A549 (cell line): ENCODE measurements around the gene MAN1C1. TPM values are rescaled to one million over a fixed set of nuclear protein-coding genes. Genes with fewer than 3 reads are reported as not detected.

Experiments
- ATAC-seq, 2 experiments: fragments of 200-7000 bp in 1 of 2; fragments of >200 bp in 1 of 2; cut with Nextera tagmentation in 1 of 2; cut with Tn5 transposase in 1 of 2; 3 replicates each; pipeline versions ENCODE4 v1.8.0 to v1.9.1; 2018 to 2020; ENCODE audit warnings: mild to moderate bottlenecking in 1 of 2, moderate library complexity in 1 of 2
- CTCF ChIA-PET: fragments of 300-600 bp; sonication (Branson Sonifier 250); formaldehyde crosslinking; extraction: SDS; loops from one replicate; lab custom pipeline; 2021; ENCODE audit warnings: antibody characterized with exemption, inconsistent platforms; lab: Yijun Ruan, JAX
- POLR2A ChIA-PET: fragments of 350-600 bp; formaldehyde crosslinking; extraction: SDS; loops from one replicate; lab custom pipeline; 2021; ENCODE audit warnings: antibody characterized with exemption, inconsistent platforms; lab: Yijun Ruan, JAX
- DNase-seq, 2 experiments: peaks; one replicate each; pipeline versions ENCODE4 v3.0.0 to v3.0.0-alpha.2; 2011 to 2016; ENCODE audit warnings: low read depth in 1 of 2, low spot score in 1 of 2
- FAIRE-seq: peaks from 2 replicates; lab custom pipeline; 2011; peaks lifted over from hg19 to GRCh38; lab: Jason Lieb, UNC
- H3K27ac ChIP-seq, 2 experiments: fragments of >200 bp; sonication (Bioruptor Twin); formaldehyde crosslinking; 3 replicates each; pipeline ENCODE4 v1.5.1; 2016 to 2017
- H3K4me1 ChIP-seq: fragments of >200 bp; sonication (Bioruptor Twin); formaldehyde crosslinking; 3 replicates; pipeline ENCODE4 v1.6.1; 2016
- H3K4me2 ChIP-seq: fragments of >200 bp; sonication (Bioruptor Twin); formaldehyde crosslinking; 3 replicates; pipeline ENCODE4 v1.6.1; 2016
- H3K4me3 ChIP-seq: fragments of >200 bp; sonication (Bioruptor Twin); formaldehyde crosslinking; 3 replicates; pipeline ENCODE4 v1.5.1; 2016
- H3K9me3 ChIP-seq: fragments of >200 bp; sonication (Bioruptor Twin); formaldehyde crosslinking; 3 replicates; pipeline ENCODE4 v1.6.1; 2016
- CHD2 ChIP-seq: fragments of 150-350 bp; IDR thresholded peaks from 2 replicates; pipeline ENCODE4 v1.6.1; 2014; ENCODE audit warnings: low read length; ENCODE audit not compliant: partially characterized antibody
- CTCF ChIP-seq: fragments of >200 bp; sonication (Bioruptor Twin); formaldehyde crosslinking; IDR thresholded peaks from 3 replicates; pipeline ENCODE4 v1.5.1; 2016
- EP300 ChIP-seq, 2 experiments: fragments of >200 bp; sonication (Bioruptor Twin); formaldehyde crosslinking; IDR thresholded peaks; 2 replicates in 1 of 2; 3 replicates in 1 of 2; pipeline ENCODE4 v1.6.1; 2016 to 2017
- HES2 ChIP-seq: fragments of >200 bp; sonication (Bioruptor Twin); formaldehyde crosslinking; IDR thresholded peaks from 2 replicates; pipeline ENCODE4 v1.6.1; 2016
- HMGXB4 ChIP-seq: fragments of 250-450 bp; sonication (Bioruptor Pico); IDR thresholded peaks from 2 replicates; pipeline ENCODE4 v1.5.0; 2021; ENCODE audit warnings: mild to moderate bottlenecking, moderate library complexity, borderline replicate concordance
- KDM1A ChIP-seq: fragments of 200-600 bp; sonication (generic); IDR thresholded peaks from 2 replicates; pipeline ENCODE4 v1.6.1; 2016; ENCODE audit warnings: low read depth, mild to moderate bottlenecking
- PHF8 ChIP-seq: fragments of 200-600 bp; sonication (generic); IDR thresholded peaks from 2 replicates; pipeline ENCODE4 v1.6.1; 2016; ENCODE audit warnings: low read depth, mild to moderate bottlenecking, antibody characterized with exemption, moderate library complexity, borderline replicate concordance
- RCOR1 ChIP-seq: fragments of 150-350 bp; IDR thresholded peaks from 2 replicates; pipeline ENCODE4 v1.6.1; 2014; ENCODE audit warnings: antibody characterized with exemption, low read length, low read depth
- ZFP36 ChIP-seq: fragments of 450-650 bp; IDR thresholded peaks from 2 replicates; pipeline ENCODE4 v1.6.1; 2014; ENCODE audit warnings: borderline replicate concordance; ENCODE audit not compliant: partially characterized antibody
- ZNF302 ChIP-seq: fragments of 250-450 bp; sonication (Bioruptor Pico); IDR thresholded peaks from 2 replicates; pipeline ENCODE4 v1.9.0; 2021; ENCODE audit warnings: inconsistent platforms, mild to moderate bottlenecking, moderate library complexity
- WGBS: methylation state at CpG from one replicate; pipeline ENCODE4 v1.1.6; 2017; ENCODE audit errors: missing lambda C conversion rate; 5-methylcytosine and 5-hydroxymethylcytosine counted together
- polyA plus RNA-seq, 4 experiments: library from polyadenylated mRNA; depleted of rRNA in 3 of 4; stranded (reverse); fragments of >200 nt; fragmentation: RNase III in 1 of 4; extraction: RNeasy Plus Mini Kit Qiagen cat#74134 plus additional on column Dnase treatment in 1 of 4; gene quantifications; 2 replicates in 3 of 4; 3 replicates in 1 of 4; pipeline ENCODE4 v1.2.3, GENCODE V29; 2011 to 2017
- TF ChIP-seq, protein P1 (sequence below): fragments of 200-600 bp; sonication (generic); IDR thresholded peaks from 2 replicates; pipeline ENCODE4 v1.6.1; 2016; ENCODE audit warnings: antibody characterized with exemption, mild to moderate bottlenecking, moderate library complexity
- TF ChIP-seq, protein P2 (sequence below): IDR thresholded peaks from 2 replicates; pipeline ENCODE4 v1.6.1; 2012; ENCODE audit warnings: low read depth, borderline replicate concordance

MAN1C1 gene
- polyA plus RNA-seq, 2 of the 4 experiments (the other 2 are of a cell fraction), result 0.22 to 0.27 TPM

DNA sequence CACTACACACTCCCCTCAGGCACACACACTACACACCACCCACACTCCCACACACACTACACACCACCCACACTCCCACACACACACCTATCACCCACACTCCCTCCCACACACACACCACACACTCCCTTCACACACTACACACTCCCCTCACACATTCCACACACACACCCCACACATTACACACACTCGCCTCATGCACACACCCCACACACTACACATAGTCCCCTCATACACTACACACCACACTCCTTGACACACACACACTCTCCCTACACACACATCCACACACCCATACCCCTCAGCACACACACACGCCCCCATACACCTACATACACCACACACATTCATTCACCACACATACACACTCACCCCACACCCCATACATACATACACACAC, 152.4 kb downstream of the MAN1C1 start:
- ChIA-PET POLR2A (no interaction called here), CTCF (no interaction called here)
- TF ChIP-seq HMGXB4 (CRISPR knock-in tag), result no peak
- TF ChIP-seq, protein P1, sequence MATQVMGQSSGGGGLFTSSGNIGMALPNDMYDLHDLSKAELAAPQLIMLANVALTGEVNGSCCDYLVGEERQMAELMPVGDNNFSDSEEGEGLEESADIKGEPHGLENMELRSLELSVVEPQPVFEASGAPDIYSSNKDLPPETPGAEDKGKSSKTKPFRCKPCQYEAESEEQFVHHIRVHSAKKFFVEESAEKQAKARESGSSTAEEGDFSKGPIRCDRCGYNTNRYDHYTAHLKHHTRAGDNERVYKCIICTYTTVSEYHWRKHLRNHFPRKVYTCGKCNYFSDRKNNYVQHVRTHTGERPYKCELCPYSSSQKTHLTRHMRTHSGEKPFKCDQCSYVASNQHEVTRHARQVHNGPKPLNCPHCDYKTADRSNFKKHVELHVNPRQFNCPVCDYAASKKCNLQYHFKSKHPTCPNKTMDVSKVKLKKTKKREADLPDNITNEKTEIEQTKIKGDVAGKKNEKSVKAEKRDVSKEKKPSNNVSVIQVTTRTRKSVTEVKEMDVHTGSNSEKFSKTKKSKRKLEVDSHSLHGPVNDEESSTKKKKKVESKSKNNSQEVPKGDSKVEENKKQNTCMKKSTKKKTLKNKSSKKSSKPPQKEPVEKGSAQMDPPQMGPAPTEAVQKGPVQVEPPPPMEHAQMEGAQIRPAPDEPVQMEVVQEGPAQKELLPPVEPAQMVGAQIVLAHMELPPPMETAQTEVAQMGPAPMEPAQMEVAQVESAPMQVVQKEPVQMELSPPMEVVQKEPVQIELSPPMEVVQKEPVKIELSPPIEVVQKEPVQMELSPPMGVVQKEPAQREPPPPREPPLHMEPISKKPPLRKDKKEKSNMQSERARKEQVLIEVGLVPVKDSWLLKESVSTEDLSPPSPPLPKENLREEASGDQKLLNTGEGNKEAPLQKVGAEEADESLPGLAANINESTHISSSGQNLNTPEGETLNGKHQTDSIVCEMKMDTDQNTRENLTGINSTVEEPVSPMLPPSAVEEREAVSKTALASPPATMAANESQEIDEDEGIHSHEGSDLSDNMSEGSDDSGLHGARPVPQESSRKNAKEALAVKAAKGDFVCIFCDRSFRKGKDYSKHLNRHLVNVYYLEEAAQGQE, result no peak
- ATAC-seq, result no peak
- Histone ChIP-seq H3K4me1 (peaks cover 21% of the 10 kb centered on the region), H3K4me2 (no peak overlapping the region), H3K27ac (no peak overlapping the region), H3K9me3 (no peaks in the 10 kb centered on the region), H3K4me3 (no peak overlapping the region)
- no peak for DNase-seq
- no peak for FAIRE-seq
- 79% methylated on average over 2 of the region's 2 CpGs for WGBS

DNA sequence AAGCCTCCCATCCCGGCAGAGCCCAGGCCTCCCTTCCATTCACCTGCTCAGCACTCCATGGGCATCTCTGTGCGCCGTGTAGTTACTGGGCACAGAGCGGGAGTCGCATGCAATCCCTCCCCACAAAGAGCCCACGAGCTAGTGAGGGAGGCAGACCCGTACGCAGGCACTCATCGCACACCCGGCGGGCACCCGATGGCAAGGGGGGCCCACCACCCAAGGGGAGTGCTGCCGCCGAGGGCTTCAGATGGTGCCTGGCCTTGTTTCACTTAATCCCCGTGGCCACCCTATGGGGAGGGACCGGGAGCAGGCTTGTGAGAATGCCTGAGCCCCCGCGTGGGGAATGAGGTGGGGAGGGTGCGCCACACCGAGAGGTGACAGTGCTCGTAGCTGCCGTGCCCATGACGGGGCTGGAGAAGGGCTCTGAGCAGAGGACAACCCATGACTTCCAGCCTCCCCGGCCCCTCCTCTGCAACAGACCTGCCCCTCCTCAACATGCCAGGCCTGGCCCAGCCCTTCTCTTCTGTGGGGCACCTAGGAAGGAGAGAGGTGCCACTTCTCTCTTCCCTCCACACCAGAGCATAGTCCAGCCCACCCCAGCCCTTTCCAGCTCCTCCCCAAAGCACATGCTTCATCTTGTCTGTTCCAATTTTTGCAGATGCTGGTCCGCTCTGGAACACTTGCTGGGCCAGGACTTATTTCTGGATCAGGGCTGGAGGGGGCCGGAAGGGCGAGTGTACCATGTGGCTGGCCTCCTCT, 153.2 kb downstream of the MAN1C1 start:
- ATAC-seq, result no peak
- POLR2A ChIA-PET, result no interaction called here
- peak overlapping the region in 1 of 2 experiments; percentile 81; a peak in 2 of 6 replicates for H3K27ac ChIP-seq
- 82% methylated on average over 3 of the region's 27 CpGs for WGBS
- H3K4me2 ChIP-seq, result no peak overlapping the region
- no peak for DNase-seq
- no peak for FAIRE-seq
- TF ChIP-seq ZFP36 (no peak), KDM1A (no peak), ZNF302 (CRISPR knock-in tag) (no peak), CHD2 (no peak), RCOR1 (no peak), HES2 (no peak), CTCF (no peak), EP300 (IDR thresholded peaks at IDR 0.05) (no peak)
- TF ChIP-seq, all 56 proteins: peak for 0
- Histone ChIP-seq H3K4me3 (no peak overlapping the region), H3K4me1 (peaks cover 30% of the 10 kb centered on the region), H3K9me3 (no peaks in the 10 kb centered on the region)
- CTCF ChIA-PET, result no interaction called here

DNA sequence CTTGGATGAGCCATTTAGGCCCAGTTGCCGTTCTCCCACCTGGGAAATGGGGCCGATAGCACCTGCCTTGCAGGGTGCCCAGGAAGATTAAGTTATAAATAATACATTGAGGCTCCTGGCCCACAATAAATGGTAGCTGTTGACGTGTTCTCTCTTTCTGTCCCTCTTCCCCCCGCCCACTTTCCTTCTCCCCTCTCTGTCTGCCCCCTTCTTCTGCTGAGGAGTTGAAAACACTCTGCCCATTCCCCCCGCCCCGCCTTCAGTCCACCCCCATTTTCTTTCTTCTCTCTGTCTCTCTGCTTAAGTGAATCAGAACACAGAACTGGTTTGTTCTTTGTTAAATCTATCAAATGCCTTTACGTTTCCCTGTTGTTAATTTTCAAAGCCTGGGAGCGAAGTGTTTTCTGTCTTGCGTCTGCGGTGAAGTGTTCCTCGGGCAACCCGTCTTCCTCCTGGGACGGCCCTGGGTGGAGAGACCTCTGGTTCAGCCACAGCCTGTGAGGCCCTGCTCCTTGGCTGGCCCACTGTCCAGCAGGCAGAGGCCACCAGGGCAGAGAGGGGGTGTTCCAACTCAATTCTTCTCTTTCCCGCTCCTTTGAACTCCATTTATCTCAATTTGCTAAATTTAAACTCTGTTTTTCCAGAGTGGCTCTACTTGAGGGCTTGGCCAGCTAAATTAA, 154.1 kb downstream of the MAN1C1 start:
- TF ChIP-seq PHF8, result no peak
- TF ChIP-seq, protein P2, sequence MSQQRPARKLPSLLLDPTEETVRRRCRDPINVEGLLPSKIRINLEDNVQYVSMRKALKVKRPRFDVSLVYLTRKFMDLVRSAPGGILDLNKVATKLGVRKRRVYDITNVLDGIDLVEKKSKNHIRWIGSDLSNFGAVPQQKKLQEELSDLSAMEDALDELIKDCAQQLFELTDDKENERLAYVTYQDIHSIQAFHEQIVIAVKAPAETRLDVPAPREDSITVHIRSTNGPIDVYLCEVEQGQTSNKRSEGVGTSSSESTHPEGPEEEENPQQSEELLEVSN, result no peak
- TF ChIP-seq, all 56 proteins: peak for 0
- no peak overlapping the region for H3K4me2 ChIP-seq
- H3K9me3 ChIP-seq, result no peaks in the 10 kb centered on the region
- FAIRE-seq (no peak), ATAC-seq (no peak), DNase-seq (no peak)
- peak overlapping the region in 1 of 2 experiments; percentile 81; a peak in 3 of 6 replicates for H3K27ac ChIP-seq
- ChIA-PET POLR2A (no interaction called here), CTCF (interaction anchor here (1.9 kb wide), 1 partner anchor 13 kb away, joined by 4 read pairs; no protein-coding TSS in a partner anchor)
- 91% methylated on average over 12 of the region's 14 CpGs for WGBS
- H3K4me1 ChIP-seq, result peaks cover 38% of the 10 kb centered on the region
- no peak overlapping the region for H3K4me3 ChIP-seq
